ENCODE measurements around the gene DIP2A. TPM values are rescaled to one million over a fixed set of nuclear protein-coding genes. Genes with fewer than 3 reads are reported as not detected.
A peak's percentile ranks its signal among the peaks of the same experiment; 100 is the strongest.

DIP2A gene
- polyA plus RNA-seq, 1 donor = 53.3 TPM

DNA sequence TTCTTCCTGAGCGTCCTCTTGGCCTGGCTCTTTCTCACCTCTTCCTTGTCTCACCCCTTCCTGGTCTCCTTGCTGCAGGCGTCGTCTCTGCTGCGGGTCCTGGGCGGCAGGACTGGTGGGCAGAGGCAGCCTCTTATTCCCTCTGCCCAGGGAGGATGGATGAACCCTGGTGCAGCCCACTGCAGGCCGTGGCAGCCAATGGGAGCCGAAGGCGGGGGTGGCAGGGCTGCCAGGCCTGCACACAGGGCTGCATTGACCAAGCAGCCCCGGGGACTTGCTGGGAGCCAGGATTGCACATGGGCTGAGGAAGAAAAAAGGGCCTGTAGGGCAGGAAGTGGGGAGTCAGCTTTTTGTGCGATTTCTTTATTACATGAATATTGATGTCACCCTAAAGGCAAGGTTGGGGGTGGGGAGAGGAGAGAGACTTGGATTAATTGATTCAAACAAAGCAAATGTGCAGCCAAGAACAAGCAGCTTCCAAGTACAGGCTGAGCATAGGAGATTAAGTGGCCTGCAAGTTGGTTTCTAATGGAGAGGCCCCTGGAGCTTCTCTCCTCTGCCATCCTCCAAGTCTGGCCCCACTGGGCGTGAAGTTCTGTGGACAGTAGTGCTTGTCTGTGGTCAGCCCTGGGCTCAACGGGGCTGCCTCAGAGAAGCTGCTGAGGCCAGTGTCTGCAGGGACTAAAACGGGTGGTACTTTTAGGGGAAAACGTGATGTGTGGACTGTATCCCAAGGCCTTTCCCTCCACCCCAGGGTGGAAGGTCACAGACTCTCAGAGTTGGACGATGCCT lies 146.5 kb downstream of the DIP2A start, which contains the start of gene S100B:
TSS of gene S100B (minus strand) at position 108 of the 792 bp plus-strand sequence. CDS start 2,667 bp downstream, outside the sequence.
- Histone ChIP-seq H3K36me3 (ENCODE audit: control insufficient read depth, insufficient read depth, low read length) (no peaks in the 10 kb centered on the region), H3K27me3 (ENCODE audit: control insufficient read depth, insufficient read depth, low read length) (peaks cover 6% of the 10 kb centered on the region), H3K4me3 (ENCODE audit: low read length) (no peak within 1 kb of the TSS), H3K9me3 (ENCODE audit: control insufficient read depth, low read depth, low read length) (no peaks in the 10 kb centered on the region), H3K4me1 (ENCODE audit: control insufficient read depth, insufficient read depth, low read length) (no peaks in the 10 kb centered on the region), H3K27ac (ENCODE audit: low read length) (no peak within 1 kb of the TSS)
- peak in 1 of 2 donors; percentile 26 for DNase-seq
- WGBS (ENCODE audit: insufficient coverage, low lambda C conversion rate) = 100% methylated on average over 1 of the region's 15 CpGs

DNA sequence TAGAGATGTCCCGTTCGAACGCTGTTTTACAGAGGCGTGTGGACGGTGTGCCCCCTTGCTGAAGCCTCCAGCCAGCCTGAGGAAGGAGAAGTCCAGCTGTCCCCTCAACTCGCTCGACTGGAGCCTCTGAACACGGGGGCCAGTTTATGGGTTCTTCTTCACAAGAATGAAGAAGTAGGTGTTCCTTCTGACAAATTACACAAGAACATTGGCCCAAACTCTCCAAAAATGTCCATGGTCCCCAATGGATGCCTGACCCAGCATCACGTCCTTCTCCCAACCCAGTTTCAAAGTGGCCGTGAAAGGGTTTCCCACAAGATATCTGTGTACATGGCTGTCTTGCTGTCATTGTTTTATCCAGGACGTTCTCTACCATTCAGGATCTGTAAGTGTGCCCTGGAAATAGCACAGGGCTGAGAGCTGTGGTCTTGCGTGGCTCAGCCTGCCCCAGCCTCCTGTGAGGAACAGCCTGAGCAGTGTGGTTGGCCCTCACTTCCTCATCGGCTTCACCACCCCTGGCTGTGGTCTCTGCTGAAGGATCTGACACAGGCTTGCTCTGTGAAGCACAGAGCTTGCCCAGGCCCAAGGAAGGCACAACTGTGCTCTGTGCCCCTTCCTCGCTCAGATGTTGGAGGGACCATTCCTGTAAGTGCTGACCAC lies 147.2 kb downstream of the DIP2A start:
- Histone ChIP-seq H3K4me1 (ENCODE audit: control insufficient read depth, insufficient read depth, low read length) (no peaks in the 10 kb centered on the region), H3K9me3 (ENCODE audit: control insufficient read depth, low read depth, low read length) (peaks cover 3% of the 10 kb centered on the region), H3K36me3 (ENCODE audit: control insufficient read depth, insufficient read depth, low read length) (no peaks in the 10 kb centered on the region), H3K27ac (ENCODE audit: low read length) (no peak overlapping the region), H3K27me3 (ENCODE audit: control insufficient read depth, insufficient read depth, low read length) (peaks cover 6% of the 10 kb centered on the region), H3K4me3 (ENCODE audit: low read length) (no peak overlapping the region)
- WGBS (ENCODE audit: insufficient coverage, low lambda C conversion rate) = no CpG with 5 or more reads among the region's 14 CpGs
- no peak for DNase-seq

DNA sequence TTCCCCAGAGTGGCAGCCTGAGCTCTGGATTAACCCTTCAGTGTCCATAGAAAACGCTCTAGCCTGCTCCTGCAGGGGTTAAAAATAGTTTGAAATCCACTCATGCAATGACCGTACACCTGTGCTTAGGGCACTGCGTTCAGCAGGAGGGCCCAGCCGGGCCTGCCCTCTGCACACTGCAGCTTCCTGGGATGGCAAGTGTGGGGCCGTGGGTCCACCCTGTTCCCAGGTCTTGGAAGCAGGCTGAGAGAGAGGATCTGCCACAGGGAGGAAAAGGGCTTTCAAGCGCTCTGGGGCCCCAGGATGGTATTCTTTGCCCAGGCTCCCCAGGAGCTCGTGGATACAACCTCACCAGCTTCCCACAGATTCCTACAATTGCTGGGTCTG lies 147.7 kb downstream of the DIP2A start:
- Histone ChIP-seq H3K27ac (ENCODE audit: low read length) (no peak overlapping the region), H3K4me1 (ENCODE audit: control insufficient read depth, insufficient read depth, low read length) (no peaks in the 10 kb centered on the region), H3K9me3 (ENCODE audit: control insufficient read depth, low read depth, low read length) (peaks cover 3% of the 10 kb centered on the region), H3K4me3 (ENCODE audit: low read length) (no peak overlapping the region), H3K27me3 (ENCODE audit: control insufficient read depth, insufficient read depth, low read length) (peaks cover 6% of the 10 kb centered on the region), H3K36me3 (ENCODE audit: control insufficient read depth, insufficient read depth, low read length) (no peaks in the 10 kb centered on the region)
- no peak for DNase-seq
- no CpG with 5 or more reads among the region's 7 CpGs for WGBS (ENCODE audit: insufficient coverage, low lambda C conversion rate)

DNA sequence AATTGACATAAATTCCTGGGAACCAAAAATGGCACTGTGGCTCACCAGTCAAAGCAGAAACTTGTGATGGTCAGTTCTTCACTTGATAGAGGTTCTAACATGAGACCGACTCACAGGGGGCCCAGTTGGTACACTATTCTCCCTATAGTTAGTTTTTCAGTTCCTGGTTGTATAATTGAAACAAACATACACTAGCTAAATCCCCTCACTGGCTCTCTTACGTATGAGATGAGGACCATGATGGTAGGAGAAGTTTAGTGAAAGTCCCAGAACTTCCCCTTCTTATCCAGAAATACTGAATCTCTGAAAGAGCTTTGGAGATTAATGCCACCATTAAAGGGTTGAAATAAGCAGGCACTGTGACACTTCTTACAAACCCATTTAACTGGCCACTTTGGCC lies 148.9 kb downstream of the DIP2A start:
- no peak overlapping the region for H3K27ac ChIP-seq (ENCODE audit: low read length)
- peaks cover 3% of the 10 kb centered on the region for H3K27me3 ChIP-seq (ENCODE audit: control insufficient read depth, insufficient read depth, low read length)
- WGBS (ENCODE audit: insufficient coverage, low lambda C conversion rate) = no CpG with 5 or more reads among the region's 2 CpGs

DNA sequence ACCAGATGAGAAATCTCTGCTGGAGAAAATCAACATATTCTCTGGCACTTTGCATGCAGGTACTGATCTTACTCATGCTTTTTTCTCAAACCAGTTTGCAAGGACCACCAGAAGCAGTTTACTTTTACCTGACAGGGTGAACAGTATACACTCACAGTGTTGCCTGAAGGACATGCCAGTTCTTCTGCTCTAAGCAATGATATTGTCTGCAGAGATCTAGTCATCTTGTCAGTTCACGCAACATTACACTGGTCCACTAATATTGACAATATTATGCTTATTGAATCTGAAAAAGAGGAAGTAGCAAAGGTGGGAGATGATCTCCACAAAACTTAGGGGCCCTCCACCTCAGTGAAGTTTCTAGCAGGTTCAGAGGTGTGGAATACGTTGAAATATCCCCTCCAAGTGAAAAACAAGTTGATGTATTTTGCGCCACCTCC lies 150.0 kb downstream of the DIP2A start:
- 100% methylated on average over 1 of the region's 3 CpGs for WGBS (ENCODE audit: insufficient coverage, low lambda C conversion rate)
- Histone ChIP-seq H3K9me3 (ENCODE audit: control insufficient read depth, low read depth, low read length) (peaks cover 3% of the 10 kb centered on the region), H3K27me3 (ENCODE audit: control insufficient read depth, insufficient read depth, low read length) (peaks cover 3% of the 10 kb centered on the region), H3K36me3 (ENCODE audit: control insufficient read depth, insufficient read depth, low read length) (no peaks in the 10 kb centered on the region), H3K27ac (ENCODE audit: low read length) (no peak overlapping the region), H3K4me3 (ENCODE audit: low read length) (no peak overlapping the region), H3K4me1 (ENCODE audit: control insufficient read depth, insufficient read depth, low read length) (no peaks in the 10 kb centered on the region)
- no peak for DNase-seq

More for the DNA sequence above, 148.9 kb downstream of the DIP2A start:
- DNase-seq = no peak
- Histone ChIP-seq H3K9me3 (ENCODE audit: control insufficient read depth, low read depth, low read length) (peaks cover 3% of the 10 kb centered on the region), H3K4me1 (ENCODE audit: control insufficient read depth, insufficient read depth, low read length) (no peaks in the 10 kb centered on the region), H3K4me3 (ENCODE audit: low read length) (no peak overlapping the region), H3K36me3 (ENCODE audit: control insufficient read depth, insufficient read depth, low read length) (no peaks in the 10 kb centered on the region)

DNA sequence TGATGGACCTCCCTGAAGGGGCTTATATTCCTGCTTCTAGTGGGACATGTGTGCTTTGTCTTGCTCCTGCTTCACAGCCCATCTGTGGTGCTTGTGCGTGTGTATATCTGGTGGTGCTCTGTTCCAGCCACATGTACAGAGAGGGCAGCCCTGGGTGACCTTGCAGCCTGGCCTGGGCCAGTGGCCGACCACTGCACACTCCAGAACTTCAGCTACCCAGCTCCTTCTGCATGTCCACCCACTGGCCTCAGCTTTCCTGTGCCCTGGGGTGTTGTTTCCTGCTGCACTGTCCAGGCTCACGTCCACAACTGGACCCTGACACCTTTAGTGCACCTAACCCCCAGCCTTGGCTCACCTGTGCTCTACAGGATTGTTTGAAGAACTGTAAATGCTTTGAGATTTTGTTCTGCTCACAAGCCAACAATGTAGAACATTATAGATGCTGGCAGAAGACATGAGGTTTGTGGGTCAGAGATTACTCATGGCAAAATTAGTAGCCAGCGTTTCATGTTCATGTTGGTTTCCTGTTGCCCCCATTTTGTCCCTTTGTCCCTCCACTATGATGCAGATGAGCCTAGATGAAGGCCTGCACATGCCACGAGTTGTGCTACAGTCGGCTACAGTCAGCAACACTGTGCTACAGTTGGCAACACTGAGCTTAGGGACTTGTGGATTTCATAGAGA lies 151.5 kb downstream of the DIP2A start:
- H3K27me3 ChIP-seq (ENCODE audit: control insufficient read depth, insufficient read depth, low read length) = no peaks in the 10 kb centered on the region
- no CpG with 5 or more reads among the region's 6 CpGs for WGBS (ENCODE audit: insufficient coverage, low lambda C conversion rate)
- no peaks in the 10 kb centered on the region for H3K36me3 ChIP-seq (ENCODE audit: control insufficient read depth, insufficient read depth, low read length)
- peaks cover 3% of the 10 kb centered on the region for H3K9me3 ChIP-seq (ENCODE audit: control insufficient read depth, low read depth, low read length)
- H3K27ac ChIP-seq (ENCODE audit: low read length) = no peak overlapping the region
- no peak for DNase-seq
- no peak overlapping the region for H3K4me3 ChIP-seq (ENCODE audit: low read length)
- H3K4me1 ChIP-seq (ENCODE audit: control insufficient read depth, insufficient read depth, low read length) = no peaks in the 10 kb centered on the region

DNA sequence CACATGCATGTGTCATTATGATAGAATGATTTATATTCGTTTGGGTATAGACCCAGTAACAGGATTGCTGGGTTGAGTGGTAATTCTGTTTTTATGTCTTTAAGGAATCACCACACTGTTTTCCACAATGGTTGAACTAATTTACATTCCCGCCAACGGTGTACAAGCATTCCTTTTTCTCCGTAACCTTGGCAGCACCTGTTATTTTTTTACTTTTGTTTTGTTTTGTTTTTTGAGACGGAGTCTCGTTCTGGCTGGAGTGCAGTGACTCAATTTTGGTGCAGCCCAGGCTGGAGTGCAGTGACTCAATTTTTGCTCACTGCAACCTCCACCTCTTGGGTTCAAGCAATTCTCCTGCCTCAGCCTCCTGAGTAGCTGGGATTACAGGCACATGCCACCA lies 154.7 kb downstream of the DIP2A start:
- H3K36me3 ChIP-seq (ENCODE audit: control insufficient read depth, insufficient read depth, low read length) = no peaks in the 10 kb centered on the region
- WGBS (ENCODE audit: insufficient coverage, low lambda C conversion rate) = 100% methylated on average over 3 of the region's 6 CpGs

DNA sequence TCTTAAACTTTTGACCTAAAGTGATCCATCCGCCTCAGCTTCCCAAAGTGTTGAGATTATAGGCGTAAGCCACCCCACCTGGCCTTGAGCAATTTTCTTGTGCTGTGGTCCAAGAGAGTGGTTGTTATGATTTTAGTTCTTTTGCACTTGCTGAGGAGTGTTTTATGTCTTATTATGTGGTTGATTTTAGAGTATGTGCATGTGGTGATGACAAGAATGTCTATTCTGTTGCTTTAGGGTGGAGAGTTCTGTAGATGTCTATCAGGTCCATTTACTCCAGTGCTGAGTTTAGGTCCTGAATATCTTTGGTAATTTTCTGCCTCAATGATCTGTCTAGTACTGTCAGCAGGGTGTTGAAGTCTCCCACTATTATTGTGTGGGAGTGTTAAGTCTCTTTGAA lies 157.4 kb downstream of the DIP2A start:
- Histone ChIP-seq H3K27ac (ENCODE audit: low read length) (no peak overlapping the region), H3K4me1 (ENCODE audit: control insufficient read depth, insufficient read depth, low read length) (no peaks in the 10 kb centered on the region), H3K9me3 (ENCODE audit: control insufficient read depth, low read depth, low read length) (no peaks in the 10 kb centered on the region), H3K36me3 (ENCODE audit: control insufficient read depth, insufficient read depth, low read length) (no peaks in the 10 kb centered on the region), H3K4me3 (ENCODE audit: low read length) (no peak overlapping the region), H3K27me3 (ENCODE audit: control insufficient read depth, insufficient read depth, low read length) (no peaks in the 10 kb centered on the region)
- DNase-seq = no peak
- no CpG with 5 or more reads among the region's 2 CpGs for WGBS (ENCODE audit: insufficient coverage, low lambda C conversion rate)

More for the DNA sequence above, 154.7 kb downstream of the DIP2A start:
- Histone ChIP-seq H3K4me1 (ENCODE audit: control insufficient read depth, insufficient read depth, low read length) (no peaks in the 10 kb centered on the region), H3K4me3 (ENCODE audit: low read length) (no peak overlapping the region), H3K9me3 (ENCODE audit: control insufficient read depth, low read depth, low read length) (peaks cover 3% of the 10 kb centered on the region), H3K27me3 (ENCODE audit: control insufficient read depth, insufficient read depth, low read length) (no peaks in the 10 kb centered on the region), H3K27ac (ENCODE audit: low read length) (no peak overlapping the region)
- DNase-seq = no peak

DNA sequence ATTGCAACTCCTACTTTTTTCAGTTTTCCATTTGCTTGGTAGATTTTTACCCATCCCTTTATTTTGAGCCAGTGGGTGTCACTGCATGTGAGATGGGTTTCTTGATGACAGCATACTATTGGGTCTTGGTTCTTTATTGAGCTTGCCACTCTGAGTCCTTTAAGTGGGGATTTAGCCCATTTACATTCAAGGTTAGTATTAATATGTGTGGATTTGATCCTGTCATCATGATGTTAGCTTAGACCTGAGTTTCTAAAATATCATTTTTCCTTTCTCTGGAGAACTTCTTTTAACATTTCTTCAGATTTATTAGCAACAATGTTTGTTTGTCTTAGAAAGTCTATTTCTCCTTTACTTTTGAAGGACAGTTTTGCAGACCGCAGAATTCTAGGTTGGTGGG lies 158.0 kb downstream of the DIP2A start:
- no CpG with 5 or more reads among the region's 1 CpG for WGBS (ENCODE audit: insufficient coverage, low lambda C conversion rate)
- DNase-seq = no peak
- Histone ChIP-seq H3K4me3 (ENCODE audit: low read length) (no peak overlapping the region), H3K27ac (ENCODE audit: low read length) (no peak overlapping the region), H3K36me3 (ENCODE audit: control insufficient read depth, insufficient read depth, low read length) (no peaks in the 10 kb centered on the region), H3K4me1 (ENCODE audit: control insufficient read depth, insufficient read depth, low read length) (no peaks in the 10 kb centered on the region), H3K9me3 (ENCODE audit: control insufficient read depth, low read depth, low read length) (no peaks in the 10 kb centered on the region), H3K27me3 (ENCODE audit: control insufficient read depth, insufficient read depth, low read length) (no peaks in the 10 kb centered on the region)

DNA sequence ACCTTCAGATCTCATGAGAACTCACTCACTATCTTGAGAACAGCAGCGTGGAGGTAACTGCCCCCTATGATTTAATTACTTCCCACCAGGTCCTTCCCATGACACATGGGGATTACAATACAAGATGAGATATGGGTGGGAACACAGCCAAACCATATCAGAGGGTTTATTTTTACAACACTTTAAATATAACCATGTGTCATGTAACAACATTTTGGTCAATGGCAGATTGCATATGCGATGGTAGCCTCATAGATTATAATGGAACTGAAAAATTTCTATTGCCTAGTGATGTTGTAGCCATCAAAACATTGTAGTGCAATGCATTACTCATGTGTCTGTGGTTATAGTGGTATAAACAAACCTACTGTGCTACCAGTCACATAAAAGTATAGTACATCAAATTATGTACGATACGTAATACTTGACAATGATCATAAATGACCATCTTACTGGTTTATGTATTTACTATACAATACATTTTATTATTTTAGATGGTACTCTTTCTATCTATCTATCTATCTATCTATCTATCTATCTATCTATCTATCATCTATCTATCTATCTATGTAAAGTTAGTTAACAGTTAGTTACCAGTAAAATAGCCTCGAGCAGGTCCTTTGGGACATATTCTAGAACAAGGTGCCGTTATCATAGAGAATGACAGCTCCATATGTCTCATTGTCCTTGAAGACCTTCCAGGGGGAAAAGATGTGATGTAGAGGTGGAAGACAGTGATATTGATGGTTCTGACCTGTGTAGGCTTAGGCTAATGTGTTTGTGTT lies 158.8 kb downstream of the DIP2A start:
- Histone ChIP-seq H3K4me1 (ENCODE audit: control insufficient read depth, insufficient read depth, low read length) (no peaks in the 10 kb centered on the region), H3K4me3 (ENCODE audit: low read length) (no peak overlapping the region), H3K9me3 (ENCODE audit: control insufficient read depth, low read depth, low read length) (no peaks in the 10 kb centered on the region), H3K27ac (ENCODE audit: low read length) (no peak overlapping the region), H3K36me3 (ENCODE audit: control insufficient read depth, insufficient read depth, low read length) (no peaks in the 10 kb centered on the region), H3K27me3 (ENCODE audit: control insufficient read depth, insufficient read depth, low read length) (no peaks in the 10 kb centered on the region)
- no peak for DNase-seq
- 90% methylated on average over 2 of the region's 6 CpGs for whole genome bisulfite sequencing (ENCODE audit: insufficient coverage, low lambda C conversion rate)
